ENCODE measurements around the gene ADGB.
"Not testable (repeated sequence)": the region's sequence is repeated elsewhere in the genome, so short reads cannot be mapped to it uniquely, and the experiment has no call there.

Gene ADGB

DNA sequence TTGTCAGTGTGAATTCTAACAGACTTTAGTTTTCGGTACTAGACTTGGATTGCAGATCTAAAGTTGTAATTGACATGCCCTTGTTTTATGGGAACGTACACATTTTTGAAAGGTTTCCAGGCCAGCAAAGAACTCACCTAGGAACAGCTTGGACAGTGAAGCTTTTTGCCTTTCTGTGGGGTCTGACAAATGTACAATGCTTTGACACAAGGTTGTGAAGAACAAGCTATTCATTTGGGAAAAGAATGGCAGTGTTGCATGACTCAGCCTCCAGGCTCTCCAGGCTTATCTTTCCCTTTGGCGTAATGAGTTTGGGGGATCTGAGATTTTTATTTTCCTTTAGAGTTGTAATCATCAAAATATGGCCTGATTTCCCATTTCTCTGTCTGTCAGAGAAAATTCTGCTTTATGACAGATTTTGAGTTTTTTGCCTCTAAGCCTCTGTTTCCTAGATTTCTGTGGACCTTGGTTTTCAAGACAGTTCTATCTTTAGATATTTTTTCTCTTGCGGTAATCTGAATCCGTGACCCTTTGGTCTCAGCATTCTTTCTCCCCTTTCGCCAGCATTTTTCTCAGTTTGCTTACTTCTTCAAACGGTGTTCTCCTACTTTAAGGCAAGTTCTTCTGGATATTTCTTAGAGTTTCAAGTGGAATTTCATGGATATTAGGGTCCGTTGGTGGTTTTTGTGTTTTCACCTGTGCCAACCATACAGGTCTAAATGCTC lies 221.0 kb downstream of the ADGB start:
- DNase-seq (ENCODE audit: low spot score) = no peak

- no peak for DNase-seq (ENCODE audit: low spot score)
These were observed 228.6 kb downstream of the ADGB start for GRCh38 chr6:146827216-146827928.

DNA sequence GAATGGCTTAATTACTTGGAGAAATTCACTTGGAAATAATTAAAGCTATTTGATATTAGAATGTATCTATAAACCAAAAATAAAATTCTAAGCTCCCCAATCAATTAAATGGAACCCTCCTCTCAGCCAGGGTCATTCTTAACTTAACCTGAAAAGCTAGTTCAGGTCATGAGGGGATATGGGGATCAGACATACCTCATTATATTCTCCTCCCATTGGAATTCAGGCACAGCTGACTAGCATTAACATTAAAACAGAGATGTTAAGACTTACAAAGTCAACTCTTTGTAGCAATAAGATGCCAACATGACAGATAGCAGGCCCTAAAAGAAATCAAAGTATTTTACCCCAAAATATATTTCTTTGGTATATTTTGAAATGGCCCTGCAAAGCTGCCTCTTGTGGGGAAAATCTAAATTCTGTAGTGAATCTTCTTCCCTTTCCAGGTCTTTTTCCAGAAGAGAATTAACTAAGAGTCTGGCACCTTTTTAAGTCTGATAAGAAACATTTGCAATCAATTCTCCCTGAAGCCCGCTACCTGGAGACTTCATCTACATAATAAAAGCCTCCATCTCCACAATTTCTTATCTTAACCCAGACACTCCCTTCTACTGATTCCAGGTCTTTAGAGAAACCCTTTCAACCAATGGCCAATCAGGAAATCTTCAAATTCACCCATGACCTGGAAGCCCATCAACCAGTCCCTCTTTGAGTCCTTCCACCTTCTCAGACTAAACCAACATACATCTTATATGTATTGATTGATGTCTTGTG lies 231.2 kb downstream of the ADGB start:
- DNase-seq (ENCODE audit: low spot score) = no peak

DNA sequence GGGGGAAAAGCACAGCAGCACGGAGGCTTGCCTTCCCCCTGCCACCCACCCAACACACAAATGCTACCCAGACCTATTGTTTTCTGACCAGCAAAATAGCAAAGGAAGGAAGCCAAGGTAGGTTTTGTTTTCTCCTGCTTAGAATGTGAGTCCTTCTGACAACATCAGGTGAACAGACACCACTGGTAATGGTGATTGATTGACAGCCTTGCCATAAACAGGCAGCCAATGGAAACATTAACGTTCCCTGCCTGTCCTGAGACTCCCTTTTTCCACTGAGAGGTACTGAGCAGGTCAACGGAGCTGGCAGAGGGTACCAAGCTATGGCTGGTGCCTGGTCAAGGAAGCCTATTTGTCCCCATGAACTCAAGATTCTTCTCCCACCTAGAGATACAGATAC lies 234.4 kb downstream of the ADGB start:
- DNase-seq (ENCODE audit: low spot score) = no peak

DNA sequence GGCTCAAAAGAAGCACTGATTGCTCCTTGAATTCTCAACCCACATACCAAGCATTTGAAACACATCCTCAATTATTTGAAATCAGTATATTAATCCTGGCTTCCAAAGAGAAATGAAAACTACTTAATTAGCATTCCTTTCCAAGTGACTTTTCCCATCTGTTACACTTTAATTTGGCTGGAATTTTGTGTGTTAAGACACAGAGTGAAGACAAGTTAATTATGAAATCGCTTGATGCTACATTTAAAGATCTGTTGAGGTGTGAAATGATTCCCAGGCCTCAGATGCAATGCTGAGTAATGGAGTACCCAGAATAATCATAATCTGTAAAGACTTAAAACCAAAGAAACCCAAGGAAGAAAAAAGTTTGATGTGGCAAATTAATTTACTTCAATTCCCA lies 241.4 kb downstream of the ADGB start:
- no peak for DNase-seq (ENCODE audit: low spot score)

- no peak for DNase-seq (ENCODE audit: low spot score)
These were observed 241.9 kb downstream of the ADGB start for GRCh38 chr6:146840641-146841040.

DNA sequence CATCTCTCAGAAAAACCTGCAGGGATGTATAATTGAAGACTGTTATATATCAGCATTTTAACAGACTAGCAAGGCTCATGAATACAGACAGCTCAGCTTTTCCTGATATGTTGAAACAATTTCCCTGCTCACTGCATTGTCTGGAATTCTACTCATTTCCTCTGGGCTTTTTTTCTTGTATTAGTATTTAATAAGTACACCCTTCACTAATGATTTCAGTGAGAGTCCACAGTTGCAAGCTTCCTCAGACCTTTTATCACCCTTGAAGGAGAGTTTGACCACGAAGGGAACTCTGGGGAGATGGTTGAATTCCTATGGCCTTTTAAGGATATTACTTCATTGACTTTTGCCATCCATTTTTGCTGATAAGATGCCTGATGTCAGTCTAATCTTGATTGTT lies 248.7 kb downstream of the ADGB start:
- DNase-seq (ENCODE audit: low spot score) = no peak

- no peak for DNase-seq (ENCODE audit: low spot score)
These were observed 251.6 kb downstream of the ADGB start for GRCh38 chr6:146850238-146850896.

DNA sequence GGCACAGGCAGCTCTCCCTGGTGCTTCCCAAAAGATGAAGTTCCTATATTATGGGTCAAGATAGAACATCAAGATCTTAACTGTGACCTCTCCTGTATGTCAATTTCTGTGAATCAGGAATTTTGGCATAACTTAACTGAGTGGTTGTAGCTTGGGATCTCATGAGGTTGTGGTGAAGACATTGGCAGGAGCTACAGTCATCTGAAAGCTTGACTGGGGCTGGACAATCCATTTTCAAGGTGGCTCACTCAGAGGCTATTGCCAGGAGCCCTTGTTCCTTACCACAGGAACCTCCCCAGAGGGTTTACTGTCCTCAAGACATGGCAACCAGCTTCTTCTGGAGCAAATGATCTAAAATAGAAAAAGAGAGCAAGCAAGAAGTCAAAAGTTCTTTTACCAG lies 252.2 kb downstream of the ADGB start:
- DNase-seq (ENCODE audit: low spot score) = no peak

DNA sequence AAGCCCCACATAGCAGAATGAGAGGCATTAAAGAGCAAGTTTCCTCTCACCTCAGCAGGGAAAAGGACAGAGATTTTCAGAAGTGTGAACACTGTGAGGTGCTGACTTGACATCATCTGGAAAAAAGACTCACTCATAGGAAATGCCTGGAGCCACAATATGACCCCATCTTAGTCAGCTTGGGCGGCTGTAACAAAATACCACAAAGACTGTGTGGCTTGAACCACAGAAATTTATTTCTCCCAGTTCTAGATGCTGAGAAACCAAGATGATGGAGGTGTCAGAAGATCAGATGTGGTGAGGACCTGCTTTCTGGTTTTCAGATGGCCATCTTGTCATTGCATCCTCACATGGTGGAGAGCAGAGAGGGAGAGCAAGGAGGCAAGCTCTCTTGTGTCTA lies 253.1 kb downstream of the ADGB start:
- no peak for DNase-seq (ENCODE audit: low spot score)

GRCh38 chr6:146854521-146855255 lies 255.9 kb downstream of the ADGB start:
- DNase-seq (ENCODE audit: low spot score) = not testable (repeated sequence)

- no peak for DNase-seq (ENCODE audit: low spot score)
These were observed 257.1 kb downstream of the ADGB start for GRCh38 chr6:146855889-146856288.

DNA sequence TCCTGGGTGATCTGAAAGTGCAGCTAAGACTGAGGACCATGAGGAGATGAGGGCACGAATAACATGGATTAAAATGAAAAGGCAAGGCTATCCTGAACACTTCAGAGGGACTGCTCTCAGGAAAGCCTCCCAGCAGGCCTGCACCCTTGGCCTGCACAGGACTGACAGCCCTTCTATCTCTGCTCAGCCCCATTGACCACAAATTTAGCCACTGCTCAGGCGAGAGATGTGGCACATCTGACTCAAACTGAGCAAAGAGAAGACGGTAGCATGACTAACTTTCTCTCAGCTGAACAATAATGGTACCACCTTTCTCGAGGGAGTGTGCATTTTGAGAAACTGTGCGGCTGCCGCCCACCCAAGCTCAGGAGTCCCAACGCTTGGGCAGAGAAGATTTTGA lies 257.5 kb downstream of the ADGB start:
- DNase-seq (ENCODE audit: low spot score) = no peak

GRCh38 chr6:146857180-146857979 lies 258.6 kb downstream of the ADGB start:
- peak; percentile 67 for DNase-seq (ENCODE audit: low spot score)

GRCh38 chr6:146857980-146858347 lies 259.2 kb downstream of the ADGB start:
- DNase-seq (ENCODE audit: low spot score) = no peak

DNA sequence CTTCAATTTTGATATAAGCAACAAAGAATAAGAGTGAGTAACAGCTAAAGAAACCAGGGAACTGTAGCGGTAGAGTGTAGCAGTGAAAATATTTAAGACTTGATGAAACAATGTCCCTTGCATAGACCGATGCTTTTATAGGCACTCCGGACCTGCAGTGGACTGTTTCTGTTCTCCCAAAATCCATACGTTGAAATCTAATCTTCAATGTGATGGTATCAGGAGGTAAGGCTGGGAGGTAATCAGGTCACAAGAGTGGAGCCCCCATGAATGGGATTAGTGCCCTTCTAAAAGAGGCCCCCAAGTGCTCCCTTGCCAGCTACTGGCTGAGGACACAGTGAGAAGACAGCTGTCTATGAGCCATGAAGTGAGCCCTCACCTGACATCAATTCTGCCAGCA lies 260.4 kb downstream of the ADGB start:
- no peak for DNase-seq (ENCODE audit: low spot score)

DNA sequence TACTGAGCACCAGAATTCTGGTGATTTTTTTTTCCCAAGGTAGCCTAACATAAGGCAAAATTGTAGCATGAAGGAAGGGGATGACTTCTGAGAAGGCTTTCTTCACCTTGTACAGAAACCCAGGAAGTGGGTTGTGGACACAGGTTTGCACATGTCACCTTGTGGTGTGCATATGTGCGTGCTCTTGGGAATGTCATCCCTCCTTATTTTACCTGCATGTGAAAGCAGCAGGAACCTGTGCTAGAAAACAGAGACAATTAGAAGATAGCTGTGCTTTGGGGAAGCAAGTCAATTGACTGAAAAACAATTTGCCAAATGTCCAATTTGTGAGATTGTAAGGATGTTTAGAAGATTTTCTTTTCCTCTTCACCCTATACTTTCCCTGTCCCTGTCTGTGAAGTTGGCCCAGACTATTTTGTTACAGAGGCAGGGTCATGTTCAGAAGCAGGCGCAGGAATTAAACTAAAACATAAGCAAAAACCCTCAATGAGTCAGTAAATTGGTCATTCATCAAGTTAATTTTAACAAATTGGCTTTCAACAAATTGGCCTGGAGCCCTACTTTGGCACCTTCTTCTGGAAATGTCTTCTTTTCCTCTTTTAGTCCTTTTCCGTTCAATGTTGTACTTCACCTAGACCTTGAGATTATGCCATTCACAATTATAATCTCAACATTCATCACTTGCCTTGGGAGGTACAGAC lies 261.2 kb downstream of the ADGB start:
- DNase-seq (ENCODE audit: low spot score) = no peak

DNA sequence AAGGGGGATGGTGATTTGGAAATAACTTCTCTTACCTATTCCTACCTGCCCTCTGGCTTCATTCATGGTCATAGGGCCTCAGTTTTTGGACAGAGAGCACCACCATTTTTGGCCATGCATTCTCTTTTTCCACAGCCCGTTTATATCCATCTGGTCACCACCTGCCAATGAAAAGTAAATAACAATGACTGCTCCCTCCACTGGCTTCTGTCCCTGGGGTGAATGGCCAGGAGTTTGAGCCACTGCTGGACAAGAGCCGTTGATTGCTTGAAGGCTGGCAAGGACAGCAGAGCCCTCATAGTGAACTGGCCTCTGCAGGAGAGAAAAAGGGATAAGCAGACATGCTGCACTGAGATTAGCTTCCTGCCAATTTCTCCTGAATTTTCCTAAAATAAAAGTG lies 261.8 kb downstream of the ADGB start:
- no peak for DNase-seq (ENCODE audit: low spot score)

DNA sequence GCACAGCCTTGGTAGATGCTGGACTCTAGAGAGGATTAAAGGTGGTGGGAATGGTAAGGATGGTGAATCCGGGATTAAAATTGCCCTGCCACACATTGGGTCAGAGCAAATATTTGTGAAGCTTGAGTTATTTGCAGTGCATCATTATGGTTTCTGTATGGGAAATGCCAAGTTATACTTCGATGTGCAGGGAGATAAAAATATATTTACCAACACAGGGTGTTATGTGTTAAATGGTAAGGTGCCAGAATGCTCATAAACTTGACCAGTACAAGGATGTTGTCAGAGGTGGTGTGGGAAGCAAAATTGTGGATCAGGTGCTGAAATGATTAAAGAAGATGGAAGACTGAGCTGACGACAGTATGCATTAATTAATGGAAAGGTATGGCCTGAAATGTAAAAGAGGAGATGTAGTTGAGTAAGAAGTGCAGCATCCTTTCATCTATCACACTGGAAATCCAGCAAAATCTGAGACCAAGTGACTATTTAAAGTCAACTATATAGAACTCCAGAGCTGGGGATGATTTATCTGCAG lies 262.3 kb downstream of the ADGB start:
- DNase-seq (ENCODE audit: low spot score) = no peak

- no peak for DNase-seq (ENCODE audit: low spot score)
These were observed 262.9 kb downstream of the ADGB start for GRCh38 chr6:146861716-146862115.
